IMR-90 (cell line): ENCODE data around the gene ACKR2. TPM values are rescaled to one million over a fixed set of nuclear protein-coding genes. Genes with fewer than 3 reads are reported as not detected.

ENCODE experiments used
- ATAC-seq: fragments of 200-7000 bp; cut with Tn5 transposase; 2 replicates; pipeline ENCODE4 v1.9.1; 2020; ENCODE audit warnings: low read depth, mild to moderate bottlenecking, moderate library complexity
- BruUV-seq: library from RNA; stranded (reverse); fragments of 400-500 nt; replicated peaks from 2 replicates; lab custom pipeline; 2021; lab: Mats Ljungman, UMichigan
- CTCF ChIA-PET: fragments of 300-600 bp; formaldehyde crosslinking; extraction: SDS; loops from one replicate; lab custom pipeline; 2021; ENCODE audit warnings: antibody characterized with exemption; lab: Yijun Ruan, JAX
- POLR2A ChIA-PET: fragments of 300-600 bp; sonication (Branson Sonifier 250); formaldehyde crosslinking; loops from one replicate; lab custom pipeline; 2022; ENCODE audit warnings: antibody characterized with exemption; ENCODE audit not compliant: unreplicated experiment; lab: Charles Lee
- DNase-seq: peaks from one replicate; pipeline ENCODE4 v3.0.0; 2013
- H2AFZ ChIP-seq: replicated peaks from 2 replicates; pipeline ENCODE3; 2013; ENCODE audit warnings: low read length, mild to moderate bottlenecking; ENCODE audit not compliant: poor library complexity
- H2AK5ac ChIP-seq: 2 replicates; pipeline ENCODE4 v1.6.1; 2013; ENCODE audit warnings: low read depth, low read length, inconsistent platforms
- H2AK9ac ChIP-seq: replicated peaks from 2 replicates; pipeline ENCODE3; 2013; ENCODE audit warnings: mild to moderate bottlenecking, low read depth, low read length, moderate library complexity; ENCODE audit not compliant: poor library complexity
- H2BK120ac ChIP-seq: 2 replicates; pipeline ENCODE4 v1.6.1; 2013; ENCODE audit warnings: low read depth, low read length, inconsistent platforms
- H2BK15ac ChIP-seq: 3 replicates; pipeline ENCODE4 v1.6.1; 2013; ENCODE audit warnings: low read depth, low read length, inconsistent platforms
- H2BK20ac ChIP-seq: 2 replicates; pipeline ENCODE4 v1.6.1; 2013; ENCODE audit warnings: low read depth, mild to moderate bottlenecking, inconsistent platforms, low read length, moderate library complexity
- H2BK5ac ChIP-seq: 2 replicates; pipeline ENCODE4 v1.6.1; 2013; ENCODE audit warnings: mild to moderate bottlenecking, low read depth, low read length, inconsistent platforms; ENCODE audit not compliant: poor library complexity, severe bottlenecking
- H3K14ac ChIP-seq: replicated peaks from 2 replicates; pipeline ENCODE4 v1.6.1; 2013; ENCODE audit warnings: low read depth, low read length, inconsistent platforms
- H3K18ac ChIP-seq: 2 replicates; pipeline ENCODE4 v1.6.1; 2013; ENCODE audit warnings: low read depth, low read length, control low read depth
- H3K23ac ChIP-seq: 2 replicates; pipeline ENCODE4 v1.6.1; 2013; ENCODE audit warnings: low read depth, low read length, inconsistent platforms
- H3K27ac ChIP-seq: 2 replicates; pipeline ENCODE4 v1.5.1; 2013; ENCODE audit warnings: mild to moderate bottlenecking, control low read depth, low read length; ENCODE audit not compliant: insufficient read depth
- H3K27me3 ChIP-seq: 2 replicates; pipeline ENCODE4 v1.6.1; 2013; ENCODE audit warnings: low read length; ENCODE audit not compliant: control insufficient read depth, insufficient read depth
- H3K36me3 ChIP-seq: 2 replicates; pipeline ENCODE4 v1.6.1; 2013; ENCODE audit warnings: low read length, mixed read lengths; ENCODE audit not compliant: control insufficient read depth, insufficient read depth
- H3K4ac ChIP-seq: 2 replicates; pipeline ENCODE4 v1.6.1; 2013; ENCODE audit warnings: low read depth, low read length, inconsistent platforms
- H3K4me1 ChIP-seq: 2 replicates; pipeline ENCODE4 v1.6.1; 2013; ENCODE audit warnings: low read length, mixed read lengths; ENCODE audit not compliant: control insufficient read depth, insufficient read depth
- H3K4me2 ChIP-seq: 2 replicates; pipeline ENCODE4 v1.6.1; 2013; ENCODE audit warnings: low read depth, mild to moderate bottlenecking, control low read depth, low read length, moderate library complexity
- H3K4me3 ChIP-seq: 2 replicates; pipeline ENCODE4 v1.5.1; 2013; ENCODE audit warnings: low read depth, mild to moderate bottlenecking, control low read depth, low read length, moderate library complexity; ENCODE audit not compliant: insufficient read depth
- H3K56ac ChIP-seq: 2 replicates; pipeline ENCODE4 v1.6.1; 2013; ENCODE audit warnings: low read length, inconsistent platforms; ENCODE audit not compliant: insufficient read depth; ENCODE audit errors: extremely low read depth
- H3K79me1 ChIP-seq, 2 experiments: 2 replicates each; pipeline ENCODE4 v1.6.1; 2013; ENCODE audit warnings: low read length in 2 of 2, inconsistent platforms in 1 of 2, low read depth in 1 of 2
- H3K9ac ChIP-seq: 2 replicates; pipeline ENCODE4 v1.6.1; 2013; ENCODE audit warnings: low read depth, low read length, control low read depth
- H3K9me1 ChIP-seq: 2 replicates; pipeline ENCODE4 v1.6.1; 2013; ENCODE audit warnings: low read length, inconsistent platforms; ENCODE audit not compliant: insufficient read depth
- H3K9me3 ChIP-seq: 2 replicates; pipeline ENCODE4 v1.6.1; 2013; ENCODE audit warnings: low read length; ENCODE audit not compliant: control insufficient read depth, insufficient read depth
- H4K20me1 ChIP-seq: 2 replicates; pipeline ENCODE4 v1.6.1; 2013; ENCODE audit warnings: low read length, inconsistent platforms; ENCODE audit not compliant: insufficient read depth
- H4K5ac ChIP-seq: 2 replicates; pipeline ENCODE4 v1.6.1; 2013; ENCODE audit warnings: mild to moderate bottlenecking, low read depth, low read length, control low read depth
- H4K8ac ChIP-seq, 2 experiments: 2 replicates each; pipeline ENCODE4 v1.6.1; 2013; ENCODE audit warnings: low read depth in 2 of 2, low read length in 2 of 2, control low read depth in 1 of 2, inconsistent platforms in 1 of 2
- H4K91ac ChIP-seq: 2 replicates; pipeline ENCODE4 v1.6.1; 2013; ENCODE audit warnings: low read depth, low read length, inconsistent platforms; ENCODE audit not compliant: insufficient read depth
- BHLHE40 ChIP-seq: fragments of 150-350 bp; IDR thresholded peaks from 2 replicates; pipeline ENCODE4 v1.6.1; 2016; ENCODE audit warnings: mild to moderate bottlenecking, low read depth, low read length
- CEBPB ChIP-seq: IDR thresholded peaks from 2 replicates; pipeline ENCODE4 v1.6.1; 2012; ENCODE audit warnings: low read depth, low read length, improper control_type of control experiment
- CHD1 ChIP-seq: IDR thresholded peaks from 2 replicates; pipeline ENCODE4 v1.6.1; 2012; ENCODE audit warnings: low read depth, low read length, improper control_type of control experiment
- CTCF ChIP-seq: conservative IDR thresholded peaks from 2 replicates; pipeline ENCODE4 v1.5.1; 2012; ENCODE audit warnings: mild to moderate bottlenecking, low read depth, low read length, improper control_type of control experiment
- FOS ChIP-seq: fragments of 150-350 bp; IDR thresholded peaks from 2 replicates; pipeline ENCODE4 v1.6.1; 2016; ENCODE audit warnings: low read depth, low read length
- MAFK ChIP-seq: IDR thresholded peaks from 2 replicates; pipeline ENCODE4 v1.6.1; 2012; ENCODE audit warnings: low read depth, low read length, improper control_type of control experiment
- MAZ ChIP-seq: IDR thresholded peaks from 2 replicates; pipeline ENCODE4 v1.6.1; 2012; ENCODE audit warnings: low read depth, mild to moderate bottlenecking, low read length, improper control_type of control experiment, moderate library complexity, borderline replicate concordance
- MXI1 ChIP-seq: IDR thresholded peaks from 2 replicates; pipeline ENCODE4 v1.6.1; 2012; ENCODE audit warnings: low read depth, mild to moderate bottlenecking, low read length, moderate library complexity, borderline replicate concordance
- NFE2L2 ChIP-seq: fragments of 150-350 bp; IDR thresholded peaks from 2 replicates; pipeline ENCODE4 v1.6.1; 2016; ENCODE audit warnings: low read depth, mild to moderate bottlenecking, low read length
- POLR2A ChIP-seq: IDR thresholded peaks from 2 replicates; pipeline ENCODE4 v1.6.1; 2012; ENCODE audit warnings: mild to moderate bottlenecking, low read depth, low read length
- RAD21 ChIP-seq: IDR thresholded peaks from 2 replicates; pipeline ENCODE4 v1.6.1; 2012; ENCODE audit warnings: low read length, improper control_type of control experiment
- RCOR1 ChIP-seq: IDR thresholded peaks from 2 replicates; pipeline ENCODE4 v1.6.1; 2012; ENCODE audit warnings: mild to moderate bottlenecking, low read length, improper control_type of control experiment; ENCODE audit not compliant: insufficient replicate concordance
- RFX5 ChIP-seq: IDR thresholded peaks from 2 replicates; pipeline ENCODE4 v1.8.0; 2012; ENCODE audit warnings: low read depth, mild to moderate bottlenecking, low read length, moderate library complexity
- SMC3 ChIP-seq: fragments of 150-350 bp; IDR thresholded peaks from 2 replicates; pipeline ENCODE4 v1.6.1; 2016; ENCODE audit warnings: low read depth, mild to moderate bottlenecking, antibody characterized with exemption, low read length, moderate library complexity
- USF2 ChIP-seq: fragments of 150-350 bp; IDR thresholded peaks from 2 replicates; pipeline ENCODE4 v1.6.1; 2017; ENCODE audit warnings: mild to moderate bottlenecking, antibody characterized with exemption, low read length, low read depth
- WGBS, 2 experiments: methylation state at CpG; one replicate each; pipeline versions ENCODE4 v1.1.5 to v1.1.7; 2013; ENCODE audit warnings: missing lambda C conversion rate in 2 of 2; ENCODE audit not compliant: insufficient read length in 1 of 2; ENCODE audit errors: extremely low coverage in 2 of 2; 5-methylcytosine and 5-hydroxymethylcytosine counted together
- dilution Hi-C: fragments of 300-500 bp; cut with HindIII; formaldehyde crosslinking; loops from one replicate; pipeline ENCODE4 v1.14.3; 2018; ENCODE audit warnings: low sequenced_read_pairs; ENCODE audit not compliant: unreplicated experiment
- in situ Hi-C: fragments of 300-500 bp; cut with MboI; formaldehyde crosslinking; loops from 3 replicates; pipeline ENCODE4 v1.14.3; 2019; ENCODE audit warnings: low sequenced_read_pairs, inconsistent platforms, mixed read lengths
- intact Hi-C: fragments of 100-400 bp; cut with micrococcal nuclease; formaldehyde crosslinking; loops from 2 replicates; pipeline ENCODE4 v1.10.0; 2022
- polyA plus RNA-seq, 3 experiments: library from polyadenylated mRNA; depleted of rRNA; stranded (reverse); fragments of >200 nt; gene quantifications; 2 replicates each; pipeline ENCODE4 v1.2.3, GENCODE V29; 2012; ENCODE audit warnings: low replicate concordance in 1 of 3
- total RNA-seq: library from RNA; depleted of rRNA; stranded (reverse); fragments of >200 nt; gene quantifications from 2 replicates; pipeline ENCODE4 v1.2.3, GENCODE V29; 2012
- TF ChIP-seq, protein P1 (sequence below): fragments of 150-350 bp; IDR thresholded peaks from 2 replicates; pipeline ENCODE4 v1.6.1; 2016; ENCODE audit warnings: low read depth, mild to moderate bottlenecking, low read length, moderate library complexity, borderline replicate concordance

The ACKR2 gene
- total and polyA plus RNA-seq, 2 of the 4 experiments (the other 2 are of a cell fraction) = 0.10 TPM; not detected in 1

- H3K79me1 ChIP-seq = peaks cover 0 to 12% of the 10 kb centered on the region in 2 experiments; a peak in 2 of 4 replicates
- peak overlapping the region; percentile 50; the same call in 1 of the 3 replicates for H2BK15ac ChIP-seq
- H3K14ac ChIP-seq = no peak overlapping the region
- H4K20me1 ChIP-seq = peaks cover 22% of the 10 kb centered on the region
- no peak overlapping the region for H2BK5ac ChIP-seq
- H3K27ac ChIP-seq = no peak overlapping the region
- POLR2A ChIA-PET = no interaction called here
- no peak overlapping the region for H2AK9ac ChIP-seq
- 0 out of 2 replicates have a peak overlapping the region, but pooled peaks have one; percentile 59 for H2BK20ac ChIP-seq
- H2AFZ ChIP-seq = no peak overlapping the region
- TF ChIP-seq MAFK (no peak), NFE2L2 (no peak), MAZ (no peak), USF2 (no peak), BHLHE40 (no peak), SMC3 (no peak), RFX5 (no peak), RCOR1 (no peak), MXI1 (no peak), CHD1 (no peak), CTCF (no peak), RAD21 (no peak), FOS (no peak), CEBPB (no peak), POLR2A (no peak)
- TF ChIP-seq, protein P1, sequence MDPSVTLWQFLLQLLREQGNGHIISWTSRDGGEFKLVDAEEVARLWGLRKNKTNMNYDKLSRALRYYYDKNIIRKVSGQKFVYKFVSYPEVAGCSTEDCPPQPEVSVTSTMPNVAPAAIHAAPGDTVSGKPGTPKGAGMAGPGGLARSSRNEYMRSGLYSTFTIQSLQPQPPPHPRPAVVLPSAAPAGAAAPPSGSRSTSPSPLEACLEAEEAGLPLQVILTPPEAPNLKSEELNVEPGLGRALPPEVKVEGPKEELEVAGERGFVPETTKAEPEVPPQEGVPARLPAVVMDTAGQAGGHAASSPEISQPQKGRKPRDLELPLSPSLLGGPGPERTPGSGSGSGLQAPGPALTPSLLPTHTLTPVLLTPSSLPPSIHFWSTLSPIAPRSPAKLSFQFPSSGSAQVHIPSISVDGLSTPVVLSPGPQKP = no peak
- peak overlapping the region; percentile 51; the same call in 1 of the 2 replicates for H3K18ac ChIP-seq
- dilution Hi-C loops = no loop called here
- DNase-seq = no peak
- peak overlapping the region; percentile 34; the same call in 1 of the 2 replicates for H4K5ac ChIP-seq
- peak overlapping the region; percentile 23; the same call in 1 of the 2 replicates for H2AK5ac ChIP-seq
- H3K4me3 ChIP-seq = no peak overlapping the region
- H3K36me3 ChIP-seq = no peaks in the 10 kb centered on the region; the same call in 1 of the 2 replicates
- peak overlapping the region; percentile 11; the same call in 1 of the 2 replicates for H3K4ac ChIP-seq
- CTCF ChIA-PET = interaction anchor here (1.0 to 1.4 kb wide), 5 partner anchors 16 to 106 kb away, joined by 3 to 4 read pairs (median 3); no protein-coding TSS in a partner anchor
- no peak overlapping the region for H3K23ac ChIP-seq
- H3K9me3 ChIP-seq = no peaks in the 10 kb centered on the region
- H4K91ac ChIP-seq = no peak overlapping the region
- in situ Hi-C loops = loop anchor here (5.0 to 10.0 kb wide), 2 partner anchors 57 to 94 kb away; partner anchors contain the start of gene CYP8B1
- no CpG with 5 or more reads among the region's 3 CpGs for WGBS, 2 experiments
- H3K4me1 ChIP-seq = peaks cover 15% of the 10 kb centered on the region
- H3K4me2 ChIP-seq = no peak overlapping the region
- intact Hi-C loops = loop anchor here (1.0 to 2.0 kb wide), 2 partner anchors 50 to 59 kb away; no protein-coding TSS in a partner anchor
- H4K8ac ChIP-seq = no peak overlapping the region
- no TSS peak for BruUV-seq
- H3K27me3 ChIP-seq = no peaks in the 10 kb centered on the region
- H3K9ac ChIP-seq = no peak overlapping the region
- no peak for ATAC-seq
- 0 out of 2 replicates have a peak, but pooled peaks cover 5% of the 10 kb centered on the region for H3K9me1 ChIP-seq
- no peak overlapping the region for H3K56ac ChIP-seq
- H2BK120ac ChIP-seq = no peak overlapping the region
Observed at GRCh38 chr3:42780398-42780797, 28.8 kb upstream of the ACKR2 start.
